ENCODE measurements around the gene ZFYVE28. TPM values are rescaled to one million over a fixed set of nuclear protein-coding genes. Genes with fewer than 3 reads are reported as not detected.

ZFYVE28 gene
- total RNA-seq, 1 donor from 2014 or later, result 11.3 TPM

DNA sequence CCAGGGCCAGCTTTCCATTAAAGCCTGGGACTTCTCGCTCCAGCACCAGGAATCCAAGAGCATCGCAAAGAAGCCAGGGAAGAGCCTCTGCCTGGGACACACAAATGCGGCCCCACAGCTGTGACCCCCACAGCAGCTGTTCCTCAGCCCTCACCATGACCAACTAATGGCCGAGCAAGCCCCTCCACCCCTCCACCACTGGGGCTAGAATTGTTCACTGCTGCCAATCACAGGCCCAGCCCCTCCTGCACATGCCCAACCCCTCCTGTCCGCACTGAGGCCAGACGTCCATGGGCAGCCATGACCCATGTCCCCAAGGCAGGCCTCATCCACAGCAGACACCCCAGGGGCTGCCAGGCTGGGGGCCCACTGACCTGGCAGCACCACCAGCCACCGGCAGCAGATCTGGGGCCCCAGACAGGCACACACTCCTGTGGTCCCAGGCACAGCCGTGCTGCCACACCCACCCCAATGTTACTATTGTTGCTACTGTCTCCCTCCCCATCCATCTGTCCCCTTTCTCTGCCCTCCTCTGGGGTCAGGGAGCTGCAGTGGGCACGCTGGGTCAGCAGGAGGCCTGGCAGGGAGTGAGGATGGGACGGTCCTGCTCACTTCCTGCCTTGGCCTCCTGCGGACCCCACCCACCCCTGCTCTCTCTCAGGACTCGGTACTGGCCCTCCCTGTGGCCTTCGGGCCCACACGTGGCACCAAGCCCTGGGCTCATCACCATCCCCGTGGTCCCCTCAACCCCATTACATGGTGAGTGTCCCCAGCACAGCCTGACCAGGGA, 56.0 kb downstream of the ZFYVE28 start:
- peaks cover 30% of the 10 kb centered on the region for H3K4me1 ChIP-seq
- H3K27me3 ChIP-seq, result no peaks in the 10 kb centered on the region
- TF ChIP-seq POLR2AphosphoS5 (IDR thresholded peaks at IDR 0.05; ENCODE audit: insufficient read depth in 1 of 2, low read depth in 1 of 2) (no peak), POLR2A (IDR thresholded peaks at IDR 0.05) (no peak)
- TF ChIP-seq, protein P1, sequence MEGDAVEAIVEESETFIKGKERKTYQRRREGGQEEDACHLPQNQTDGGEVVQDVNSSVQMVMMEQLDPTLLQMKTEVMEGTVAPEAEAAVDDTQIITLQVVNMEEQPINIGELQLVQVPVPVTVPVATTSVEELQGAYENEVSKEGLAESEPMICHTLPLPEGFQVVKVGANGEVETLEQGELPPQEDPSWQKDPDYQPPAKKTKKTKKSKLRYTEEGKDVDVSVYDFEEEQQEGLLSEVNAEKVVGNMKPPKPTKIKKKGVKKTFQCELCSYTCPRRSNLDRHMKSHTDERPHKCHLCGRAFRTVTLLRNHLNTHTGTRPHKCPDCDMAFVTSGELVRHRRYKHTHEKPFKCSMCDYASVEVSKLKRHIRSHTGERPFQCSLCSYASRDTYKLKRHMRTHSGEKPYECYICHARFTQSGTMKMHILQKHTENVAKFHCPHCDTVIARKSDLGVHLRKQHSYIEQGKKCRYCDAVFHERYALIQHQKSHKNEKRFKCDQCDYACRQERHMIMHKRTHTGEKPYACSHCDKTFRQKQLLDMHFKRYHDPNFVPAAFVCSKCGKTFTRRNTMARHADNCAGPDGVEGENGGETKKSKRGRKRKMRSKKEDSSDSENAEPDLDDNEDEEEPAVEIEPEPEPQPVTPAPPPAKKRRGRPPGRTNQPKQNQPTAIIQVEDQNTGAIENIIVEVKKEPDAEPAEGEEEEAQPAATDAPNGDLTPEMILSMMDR (IDR thresholded peaks at IDR 0.05), result no peak
- H3K9me3 ChIP-seq, result no peaks in the 10 kb centered on the region
- no peaks in the 10 kb centered on the region for H3K36me3 ChIP-seq
- intact Hi-C loops (cut with DNase I), result no loop called here
- H3K27ac ChIP-seq, result no peak overlapping the region
- H3K4me3 ChIP-seq, result no peak overlapping the region
- DNase-seq (ENCODE audit: extremely low spot score in 2 of 2), result no peak

- Histone ChIP-seq H3K27me3 (no peaks in the 10 kb centered on the region), H3K36me3 (no peaks in the 10 kb centered on the region), H3K4me1 (peaks cover 30% of the 10 kb centered on the region), H3K27ac (no peak overlapping the region), H3K4me3 (no peak overlapping the region), H3K9me3 (no peaks in the 10 kb centered on the region)
- intact Hi-C loops (cut with DNase I), result no loop called here
- no peak for TF ChIP-seq POLR2A (IDR thresholded peaks at IDR 0.05)
- TF ChIP-seq, protein P1 (IDR thresholded peaks at IDR 0.05), result no peak
- no peak for TF ChIP-seq POLR2AphosphoS5 (IDR thresholded peaks at IDR 0.05; ENCODE audit: insufficient read depth in 1 of 2, low read depth in 1 of 2)
- no peak for DNase-seq (ENCODE audit: extremely low spot score in 2 of 2)
Measured at GRCh38 chr4:2361366-2362265, 56.8 kb downstream of the ZFYVE28 start.

- Histone ChIP-seq H3K9me3 (no peaks in the 10 kb centered on the region), H3K36me3 (no peaks in the 10 kb centered on the region), H3K27ac (no peak overlapping the region), H3K27me3 (no peaks in the 10 kb centered on the region), H3K4me3 (no peak overlapping the region), H3K4me1 (peaks cover 29% of the 10 kb centered on the region)
- no peak for DNase-seq (ENCODE audit: extremely low spot score in 2 of 2)
- TF ChIP-seq POLR2A (IDR thresholded peaks at IDR 0.05) (no peak), POLR2AphosphoS5 (IDR thresholded peaks at IDR 0.05; ENCODE audit: insufficient read depth in 1 of 2, low read depth in 1 of 2) (no peak)
- TF ChIP-seq, protein P1 (IDR thresholded peaks at IDR 0.05), result no peak
- intact Hi-C loops (cut with DNase I), result no loop called here
Measured at GRCh38 chr4:2360396-2360730, 58.1 kb downstream of the ZFYVE28 start.

GRCh38 chr4:2359591-2360395, 58.7 kb downstream of the ZFYVE28 start:
- Histone ChIP-seq H3K36me3 (no peaks in the 10 kb centered on the region), H3K4me1 (peaks cover 24% of the 10 kb centered on the region), H3K4me3 (no peak overlapping the region), H3K9me3 (no peaks in the 10 kb centered on the region), H3K27ac (no peak overlapping the region), H3K27me3 (no peaks in the 10 kb centered on the region)
- intact Hi-C loops (cut with DNase I), result no loop called here
- DNase-seq (ENCODE audit: extremely low spot score in 2 of 2), result no peak
- TF ChIP-seq POLR2AphosphoS5 (IDR thresholded peaks at IDR 0.05; ENCODE audit: insufficient read depth in 1 of 2, low read depth in 1 of 2), result no peak
- TF ChIP-seq, protein P1 (IDR thresholded peaks at IDR 0.05), result no peak
- no peak for TF ChIP-seq POLR2A (IDR thresholded peaks at IDR 0.05)

Measured in vagina (tissue), 2 donors.